Cardiac muscle cell (in vitro differentiated cells and primary cell): ENCODE results near the gene HNRNPL. TPM values are rescaled to one million over a fixed set of nuclear protein-coding genes. Genes with fewer than 3 reads are reported as not detected.

Source experiments
- DNase-seq, 2 donors: peaks; one replicate each; pipeline versions ENCODE4 v3.0.0 to v3.0.0-alpha.2; 2010 to 2017; ENCODE audit warnings: low read depth in 1 of 2, low spot score in 1 of 2
- H3K27ac ChIP-seq: fragments of 200-600 bp; sonication (generic); 2 replicates; pipeline ENCODE4 v1.5.1; 2016
- H3K27me3 ChIP-seq: fragments of 200-600 bp; sonication (generic); 2 replicates; pipeline ENCODE4 v1.6.0; 2016; ENCODE audit warnings: control low read depth
- H3K36me3 ChIP-seq: fragments of 200-600 bp; sonication (generic); 2 replicates; pipeline ENCODE4 v1.5.1; 2016; ENCODE audit warnings: control low read depth
- H3K4me1 ChIP-seq: fragments of 200-600 bp; sonication (generic); 2 replicates; pipeline ENCODE4 v1.8.1; 2017; ENCODE audit warnings: low read depth, mild to moderate bottlenecking, mixed run types
- H3K4me3 ChIP-seq: fragments of 200-600 bp; sonication (generic); 2 replicates; pipeline ENCODE4 v1.5.1; 2016; ENCODE audit warnings: mild to moderate bottlenecking
- H3K9me3 ChIP-seq: fragments of 200-600 bp; sonication (generic); 2 replicates; pipeline ENCODE4 v1.5.1; 2017; ENCODE audit warnings: low read depth, mild to moderate bottlenecking, control low read depth
- polyA plus RNA-seq: library from polyadenylated mRNA; unstranded; fragments of >200 nt; fragmentation: Nextera tagmentation; extraction: Ambion mirVana; gene quantifications from 2 replicates; pipeline ENCODE4 v1.2.1, GENCODE V29; 2016
- total RNA-seq: library from RNA; depleted of rRNA; stranded (reverse); fragments of >200 nt; gene quantifications from 2 replicates; pipeline ENCODE4 v1.2.3, GENCODE V29; 2016
- TF ChIP-seq, protein P1 (sequence below): IDR thresholded peaks from 2 replicates; pipeline ENCODE4 v1.5.1; 2012; ENCODE audit warnings: low read depth, mild to moderate bottlenecking, low read length

Gene HNRNPL
- total and polyA plus RNA-seq, 2 experiments from 2014 or later: 240 to 326 TPM

DNA sequence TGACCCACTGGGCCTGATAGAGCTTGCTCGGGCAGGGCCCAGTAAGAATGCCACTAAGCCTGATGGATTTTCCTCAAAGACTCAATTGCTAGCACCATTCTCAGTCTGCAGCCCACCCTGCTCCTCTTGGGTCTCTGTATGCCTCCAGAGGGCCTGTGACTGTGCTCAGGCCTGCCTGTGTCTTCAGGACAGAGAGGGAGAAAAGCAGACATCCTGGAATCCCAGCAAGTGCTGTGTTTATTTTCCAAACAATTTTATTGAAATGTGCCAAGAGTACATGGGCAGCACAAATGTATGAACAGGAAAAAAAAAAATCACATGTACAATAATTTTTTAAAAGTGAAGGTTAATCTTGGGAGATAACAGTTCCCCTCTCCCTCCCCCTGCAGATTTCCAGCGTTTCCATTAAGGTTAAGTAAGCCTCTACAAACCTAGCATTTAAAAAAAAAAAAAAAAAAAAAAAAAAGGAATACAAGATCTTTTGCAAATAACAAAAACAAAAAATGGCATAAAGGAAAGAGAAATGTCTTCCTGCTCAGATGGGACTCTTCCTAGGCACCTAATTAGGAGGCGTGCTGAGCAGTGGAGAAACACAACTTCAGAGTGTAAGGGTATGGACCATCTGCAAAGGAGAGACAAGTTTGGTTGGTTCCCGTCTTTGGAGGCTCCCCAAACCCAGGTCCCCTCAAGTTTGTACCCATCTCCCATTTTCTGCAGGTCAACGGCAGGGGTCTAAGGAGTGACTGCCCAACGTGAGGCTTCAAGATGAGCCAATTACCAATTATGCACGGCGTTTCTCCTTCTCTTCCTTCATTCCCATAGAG is 13.4 kb downstream of the HNRNPL start:
- Histone ChIP-seq H3K4me3 (no peak overlapping the region), H3K36me3 (peaks cover 53% of the 10 kb centered on the region)
- TF ChIP-seq, protein P1, sequence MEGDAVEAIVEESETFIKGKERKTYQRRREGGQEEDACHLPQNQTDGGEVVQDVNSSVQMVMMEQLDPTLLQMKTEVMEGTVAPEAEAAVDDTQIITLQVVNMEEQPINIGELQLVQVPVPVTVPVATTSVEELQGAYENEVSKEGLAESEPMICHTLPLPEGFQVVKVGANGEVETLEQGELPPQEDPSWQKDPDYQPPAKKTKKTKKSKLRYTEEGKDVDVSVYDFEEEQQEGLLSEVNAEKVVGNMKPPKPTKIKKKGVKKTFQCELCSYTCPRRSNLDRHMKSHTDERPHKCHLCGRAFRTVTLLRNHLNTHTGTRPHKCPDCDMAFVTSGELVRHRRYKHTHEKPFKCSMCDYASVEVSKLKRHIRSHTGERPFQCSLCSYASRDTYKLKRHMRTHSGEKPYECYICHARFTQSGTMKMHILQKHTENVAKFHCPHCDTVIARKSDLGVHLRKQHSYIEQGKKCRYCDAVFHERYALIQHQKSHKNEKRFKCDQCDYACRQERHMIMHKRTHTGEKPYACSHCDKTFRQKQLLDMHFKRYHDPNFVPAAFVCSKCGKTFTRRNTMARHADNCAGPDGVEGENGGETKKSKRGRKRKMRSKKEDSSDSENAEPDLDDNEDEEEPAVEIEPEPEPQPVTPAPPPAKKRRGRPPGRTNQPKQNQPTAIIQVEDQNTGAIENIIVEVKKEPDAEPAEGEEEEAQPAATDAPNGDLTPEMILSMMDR: no peak

DNA sequence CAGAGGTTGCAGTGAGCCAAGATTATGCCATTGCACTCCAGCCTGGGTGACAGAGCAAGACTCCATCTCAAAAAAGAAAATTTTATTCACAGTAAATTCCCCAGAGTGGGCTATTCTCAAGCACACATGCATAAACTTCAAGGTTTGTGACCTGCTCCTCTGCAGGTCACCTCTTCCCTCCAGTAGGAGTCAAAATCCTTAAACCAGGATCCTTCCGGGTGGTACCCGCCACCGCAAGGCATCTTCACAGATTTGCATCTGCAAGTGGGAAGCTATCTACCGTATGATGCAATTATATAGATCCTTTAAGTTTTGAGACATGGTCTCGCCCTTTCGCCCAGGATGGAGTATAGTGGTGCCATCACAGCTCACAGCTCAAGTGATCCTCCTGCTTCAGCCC is 15.2 kb downstream of the HNRNPL start:
- DNase-seq: no peak
- Histone ChIP-seq H3K4me3 (no peak overlapping the region), H3K9me3 (no peaks in the 10 kb centered on the region), H3K4me1 (peaks cover 9% of the 10 kb centered on the region), H3K36me3 (peaks cover 45% of the 10 kb centered on the region), H3K27me3 (no peaks in the 10 kb centered on the region), H3K27ac (no peak overlapping the region)
- TF ChIP-seq, protein P1: no peak

More for the DNA sequence above, 13.4 kb downstream of the HNRNPL start:
- Histone ChIP-seq H3K27me3 (no peaks in the 10 kb centered on the region), H3K4me1 (peaks cover 4% of the 10 kb centered on the region), H3K27ac (peak overlapping the region; percentile 61), H3K9me3 (no peaks in the 10 kb centered on the region)
- no peak for DNase-seq

DNA sequence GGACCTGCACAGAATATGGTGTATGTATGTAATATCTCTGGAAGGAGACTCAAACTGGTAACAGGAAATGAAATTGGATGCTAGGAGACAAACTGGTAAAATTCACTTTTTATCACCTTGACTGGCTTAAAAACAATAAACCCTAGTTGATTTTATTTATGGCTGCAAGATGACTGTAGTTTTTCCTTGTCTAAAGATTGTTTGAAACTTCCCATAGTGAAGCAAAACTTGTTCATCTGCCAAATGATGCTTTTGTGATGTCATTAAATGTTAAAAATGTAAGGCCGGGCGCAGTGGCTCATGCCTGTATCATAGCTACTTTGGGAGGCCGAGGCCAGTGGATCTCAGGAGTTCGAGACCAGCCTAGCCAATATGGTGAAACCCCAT is 15.7 kb downstream of the HNRNPL start:
- no peak overlapping the region for H3K27ac ChIP-seq
- TF ChIP-seq, protein P1: no peak
- H3K9me3 ChIP-seq: no peaks in the 10 kb centered on the region
- H3K36me3 ChIP-seq: peaks cover 42% of the 10 kb centered on the region
- H3K4me3 ChIP-seq: no peak overlapping the region
- H3K4me1 ChIP-seq: peaks cover 9% of the 10 kb centered on the region
- no peak for DNase-seq
- no peaks in the 10 kb centered on the region for H3K27me3 ChIP-seq

DNA sequence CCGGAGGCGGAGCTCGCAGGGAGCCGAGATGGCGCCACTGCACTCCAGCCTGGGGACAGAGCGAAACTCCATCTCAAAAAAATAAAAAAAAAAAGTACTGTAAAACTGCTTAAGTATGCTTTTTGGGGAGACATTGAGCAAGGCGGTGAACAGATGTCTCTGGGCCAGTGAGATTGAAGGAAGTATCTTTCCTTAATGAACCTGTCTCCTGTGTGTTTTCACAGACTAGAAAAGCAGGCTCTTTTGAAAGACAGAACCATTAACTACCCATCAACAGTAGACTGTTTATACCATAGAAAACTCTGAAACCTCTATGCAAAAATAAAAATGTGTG is 16.7 kb downstream of the HNRNPL start:
- no peaks in the 10 kb centered on the region for H3K27me3 ChIP-seq
- no peak overlapping the region for H3K27ac ChIP-seq
- TF ChIP-seq, protein P1: no peak
- H3K4me3 ChIP-seq: no peak overlapping the region
- no peak for DNase-seq
- H3K9me3 ChIP-seq: no peaks in the 10 kb centered on the region
- H3K36me3 ChIP-seq: peaks cover 34% of the 10 kb centered on the region
- H3K4me1 ChIP-seq: peaks cover 9% of the 10 kb centered on the region

DNA sequence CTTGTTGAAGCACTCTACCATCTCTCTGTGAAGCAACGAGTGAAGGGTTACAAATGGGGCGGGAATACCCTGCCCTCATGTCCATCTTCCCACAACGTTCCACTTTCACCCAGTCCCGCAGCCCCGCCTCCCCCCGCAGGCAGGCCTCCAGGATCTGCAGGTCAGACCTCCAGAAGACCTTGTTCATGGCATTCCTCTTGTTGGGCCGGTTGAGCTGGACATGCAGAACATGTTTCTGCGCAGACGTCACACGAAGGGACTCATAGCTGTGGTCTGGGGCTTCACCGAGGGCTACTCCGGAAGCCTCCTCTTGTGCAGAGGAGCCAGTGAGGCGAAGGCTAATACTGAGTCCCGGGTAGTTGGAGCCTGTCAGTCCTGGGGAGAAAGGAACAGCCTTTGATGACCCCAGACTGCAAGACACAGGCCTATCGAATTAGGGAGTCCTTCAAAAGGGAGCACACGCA is 18.6 kb downstream of the HNRNPL start:
- Histone ChIP-seq H3K27ac (peak overlapping the region; percentile 68), H3K4me3 (peak overlapping the region; percentile 56), H3K9me3 (no peaks in the 10 kb centered on the region), H3K4me1 (peaks cover 9% of the 10 kb centered on the region), H3K36me3 (peaks cover 20% of the 10 kb centered on the region), H3K27me3 (no peaks in the 10 kb centered on the region)
- TF ChIP-seq, protein P1: no peak
- peak; percentile 60 to 96 for DNase-seq
